HG03460 (cell line): ENCODE data around the gene GYS1.

Experiments
- ATAC-seq: cut with Tn5 transposase; IDR thresholded peaks from one replicate; pipeline ENCODE4 v1.9.1; 2021; ENCODE audit not compliant: unreplicated experiment

GYS1 gene

GRCh38 chr19:48965040-48965805 is 27.9 kb downstream of the GYS1 start, which contains the start of gene FTL:
FTL (plus strand) TSS chr19:48965309; CDS start chr19:48965508, 199 bp downstream.
- ATAC-seq, result peak; percentile 50

GRCh38 chr19:48964205-48965039 is 28.7 kb downstream of the GYS1 start:
- no peak for ATAC-seq

GRCh38 chr19:48963371-48964204 is 29.5 kb downstream of the GYS1 start:
- ATAC-seq, result peak; percentile 19

- ATAC-seq, result no peak
These were observed 30.3 kb downstream of the GYS1 start for GRCh38 chr19:48962849-48963165.

- ATAC-seq, result no peak
These were observed 30.9 kb downstream of the GYS1 start for GRCh38 chr19:48962029-48962848.

- no peak for ATAC-seq
These were observed 31.5 kb downstream of the GYS1 start for GRCh38 chr19:48961673-48962028.

- ATAC-seq, result no peak
These were observed 32.0 kb downstream of the GYS1 start for GRCh38 chr19:48961051-48961649.

GRCh38 chr19:48959341-48960239 is 33.5 kb downstream of the GYS1 start:
- ATAC-seq, result no peak

GRCh38 chr19:48958006-48958405 is 35.1 kb downstream of the GYS1 start:
- ATAC-seq, result no peak

- no peak for ATAC-seq
These were observed 37.7 kb downstream of the GYS1 start for GRCh38 chr19:48955308-48955958.

GRCh38 chr19:48954595-48955307 is 38.4 kb downstream of the GYS1 start, which contains the start of gene BAX:
BAX (plus strand) TSS chr19:48954875; CDS start chr19:48954929, 54 bp downstream.
- ATAC-seq, result peak; percentile 75

- ATAC-seq, result no peak
These were observed 39.0 kb downstream of the GYS1 start for GRCh38 chr19:48953990-48954594.

GRCh38 chr19:48953141-48953540 is 40.0 kb downstream of the GYS1 start:
- no peak for ATAC-seq

- no peak for ATAC-seq
These were observed 42.1 kb downstream of the GYS1 start for GRCh38 chr19:48950830-48951519.

GRCh38 chr19:48950159-48950558 is 43.0 kb downstream of the GYS1 start:
- no peak for ATAC-seq

- ATAC-seq, result no peak
These were observed 45.9 kb downstream of the GYS1 start for GRCh38 chr19:48947258-48947542.
